Hepatocyte (in vitro differentiated cells): ENCODE results near the gene LPP. TPM values are rescaled to one million over a fixed set of nuclear protein-coding genes. Genes with fewer than 3 reads are reported as not detected.

Source experiments
- DNase-seq: peaks from one replicate; pipeline ENCODE4 v3.0.0-alpha.2; 2016; ENCODE audit warnings: low spot score
- H2AFZ ChIP-seq: fragments of 200-600 bp; sonication (generic); 2 replicates; pipeline ENCODE4 v1.6.0; 2016; ENCODE audit warnings: antibody characterized with exemption, mild to moderate bottlenecking
- H3K27ac ChIP-seq: fragments of 200-600 bp; sonication (generic); 2 replicates; pipeline ENCODE4 v1.5.1; 2016; ENCODE audit warnings: mild to moderate bottlenecking
- H3K27me3 ChIP-seq: fragments of 200-600 bp; sonication (generic); 2 replicates; pipeline ENCODE4 v1.6.1; 2016
- H3K36me3 ChIP-seq: fragments of 200-600 bp; sonication (generic); replicated peaks from 2 replicates; pipeline ENCODE4 v1.5.1; 2016; ENCODE audit warnings: low read depth; ENCODE audit not compliant: insufficient read depth
- H3K4me1 ChIP-seq: fragments of 200-600 bp; sonication (generic); 2 replicates; pipeline ENCODE4 v1.5.1; 2016; ENCODE audit warnings: mild to moderate bottlenecking, moderate library complexity; ENCODE audit not compliant: insufficient read depth
- H3K4me2 ChIP-seq: fragments of 200-600 bp; sonication (generic); 2 replicates; pipeline ENCODE4 v1.6.0; 2016
- H3K4me3 ChIP-seq: fragments of 200-600 bp; sonication (generic); 2 replicates; pipeline ENCODE4 v1.5.1; 2016; ENCODE audit warnings: mild to moderate bottlenecking
- H3K79me2 ChIP-seq: fragments of 200-600 bp; sonication (generic); 2 replicates; pipeline ENCODE4 v1.6.0; 2017; ENCODE audit warnings: mild to moderate bottlenecking
- H3K9me2 ChIP-seq: fragments of 200-600 bp; sonication (generic); replicated peaks from 2 replicates; pipeline ENCODE4 v1.6.0; 2017; ENCODE audit warnings: mild to moderate bottlenecking; ENCODE audit not compliant: insufficient read depth
- H3K9me3 ChIP-seq: fragments of 200-600 bp; sonication (generic); 2 replicates; pipeline ENCODE4 v1.5.1; 2016; ENCODE audit warnings: low read depth, mild to moderate bottlenecking
- H4K20me1 ChIP-seq: fragments of 200-600 bp; sonication (generic); 2 replicates; pipeline ENCODE4 v1.6.0; 2016; ENCODE audit warnings: mild to moderate bottlenecking; ENCODE audit not compliant: insufficient read depth, poor library complexity, severe bottlenecking
- CTCF ChIP-seq: fragments of 200-600 bp; sonication (generic); IDR thresholded peaks from 2 replicates; pipeline ENCODE4 v1.5.1; 2016; ENCODE audit warnings: antibody characterized with exemption, mild to moderate bottlenecking; ENCODE audit not compliant: poor library complexity
- EZH2 ChIP-seq: fragments of 200-600 bp; sonication (generic); IDR thresholded peaks from 2 replicates; pipeline ENCODE4 v1.6.1; 2016; ENCODE audit warnings: antibody characterized with exemption, mild to moderate bottlenecking, borderline replicate concordance
- EZH2phosphoT487 ChIP-seq: fragments of 200-600 bp; sonication (generic); IDR thresholded peaks from one replicate; pipeline ENCODE4 v1.6.1; 2018; ENCODE audit warnings: antibody characterized with exemption, mild to moderate bottlenecking, low read depth, moderate library complexity; ENCODE audit not compliant: unreplicated experiment, severe bottlenecking
- WGBS: methylation state at CpG from one replicate; pipeline ENCODE4 v1.1.6; 2016; ENCODE audit warnings: low lambda C conversion rate; ENCODE audit errors: missing lambda C conversion rate; 5-methylcytosine and 5-hydroxymethylcytosine counted together
- polyA plus RNA-seq: library from polyadenylated mRNA; unstranded; fragments of >200 nt; fragmentation: Nextera tagmentation; extraction: Ambion mirVana; gene quantifications from 2 replicates; pipeline ENCODE4 v1.2.1, GENCODE V29; 2016
- total RNA-seq: library from RNA; depleted of rRNA; stranded (reverse); fragments of >200 nt; gene quantifications from 2 replicates; pipeline ENCODE4 v1.2.3, GENCODE V29; 2014

Gene LPP
- total and polyA plus RNA-seq, 2 experiments from 2014 or later = 53.2 to 73.8 TPM

- Histone ChIP-seq H3K4me3 (no peak overlapping the region), H3K4me2 (no peak overlapping the region), H3K27ac (no peak overlapping the region), H3K27me3 (no peaks in the 10 kb centered on the region), H3K36me3 (no peaks in the 10 kb centered on the region), H3K9me3 (peaks cover 6% of the 10 kb centered on the region), H3K4me1 (no peaks in the 10 kb centered on the region), H4K20me1 (no peaks in the 10 kb centered on the region), H3K9me2 (no peaks in the 10 kb centered on the region), H2AFZ (no peak overlapping the region), H3K79me2 (no peaks in the 10 kb centered on the region)
- no peak for DNase-seq
- TF ChIP-seq EZH2 (no peak), EZH2phosphoT487 (no peak), CTCF (no peak)
- 96% methylated on average over 5 of the region's 5 CpGs for WGBS
Observed at GRCh38 chr3:188631291-188632010, 477.5 kb downstream of the LPP start.

- Histone ChIP-seq H3K9me2 (no peaks in the 10 kb centered on the region), H3K27ac (no peak overlapping the region), H3K36me3 (no peaks in the 10 kb centered on the region), H2AFZ (no peak overlapping the region), H4K20me1 (no peaks in the 10 kb centered on the region), H3K4me1 (no peaks in the 10 kb centered on the region), H3K27me3 (no peaks in the 10 kb centered on the region), H3K79me2 (no peaks in the 10 kb centered on the region), H3K4me3 (no peak overlapping the region), H3K4me2 (no peak overlapping the region), H3K9me3 (peaks cover 6% of the 10 kb centered on the region)
- no peak for DNase-seq
- 81% methylated on average over 4 of the region's 4 CpGs for WGBS
- TF ChIP-seq EZH2phosphoT487 (no peak), CTCF (no peak), EZH2 (no peak)
Observed at GRCh38 chr3:188633206-188633605, 479.2 kb downstream of the LPP start.

DNA sequence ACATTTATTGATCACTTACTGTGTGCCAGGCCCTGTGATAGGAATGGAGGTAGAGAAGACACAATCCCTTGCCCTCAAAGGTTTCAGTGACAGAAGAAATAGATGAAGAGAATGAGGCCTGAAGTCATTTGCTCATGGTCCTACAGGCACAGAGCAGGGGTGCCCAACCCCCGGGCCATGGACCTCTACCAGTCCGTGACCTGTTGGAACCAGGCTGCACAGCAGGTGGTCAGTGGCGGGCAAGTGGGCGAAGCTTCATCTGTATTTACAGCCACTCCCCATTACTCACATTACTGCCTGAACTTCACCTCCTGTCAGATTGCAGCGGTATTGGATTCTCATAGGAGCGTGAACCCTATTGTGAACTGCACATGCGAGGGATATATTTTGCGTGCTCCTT is 480.3 kb downstream of the LPP start:
- WGBS = 99% methylated on average over 8 of the region's 8 CpGs
- Histone ChIP-seq H3K9me3 (peaks cover 6% of the 10 kb centered on the region), H3K9me2 (no peaks in the 10 kb centered on the region), H4K20me1 (no peaks in the 10 kb centered on the region), H3K27me3 (no peaks in the 10 kb centered on the region), H2AFZ (no peak overlapping the region), H3K36me3 (no peaks in the 10 kb centered on the region), H3K4me2 (no peak overlapping the region), H3K4me3 (no peak overlapping the region), H3K27ac (no peak overlapping the region), H3K4me1 (no peaks in the 10 kb centered on the region), H3K79me2 (no peaks in the 10 kb centered on the region)
- DNase-seq = no peak
- no peak for TF ChIP-seq CTCF
- no peak for TF ChIP-seq EZH2
- no peak for TF ChIP-seq EZH2phosphoT487
